ENCODE measurements around the gene LMBR1.

DNA sequence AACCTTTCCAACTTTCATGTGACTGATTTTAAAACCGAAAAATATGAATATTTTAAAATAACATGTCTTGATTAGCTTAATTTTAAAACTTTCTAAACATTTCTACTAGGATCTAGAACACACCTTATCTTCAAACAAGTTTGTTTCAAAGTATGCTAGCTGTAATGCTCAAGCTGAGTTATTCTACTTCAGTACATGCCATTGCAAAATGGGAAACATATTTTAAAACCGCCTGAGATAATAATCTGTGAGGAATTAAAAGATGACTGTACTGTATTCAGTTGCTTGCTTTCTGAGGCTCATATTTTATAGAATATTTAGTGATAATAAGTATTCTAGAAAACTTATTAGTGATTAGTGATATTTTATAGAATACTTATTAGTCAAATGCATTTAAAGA is 99.6 kb downstream of the LMBR1 start:
- TF ChIP-seq, protein P1, sequence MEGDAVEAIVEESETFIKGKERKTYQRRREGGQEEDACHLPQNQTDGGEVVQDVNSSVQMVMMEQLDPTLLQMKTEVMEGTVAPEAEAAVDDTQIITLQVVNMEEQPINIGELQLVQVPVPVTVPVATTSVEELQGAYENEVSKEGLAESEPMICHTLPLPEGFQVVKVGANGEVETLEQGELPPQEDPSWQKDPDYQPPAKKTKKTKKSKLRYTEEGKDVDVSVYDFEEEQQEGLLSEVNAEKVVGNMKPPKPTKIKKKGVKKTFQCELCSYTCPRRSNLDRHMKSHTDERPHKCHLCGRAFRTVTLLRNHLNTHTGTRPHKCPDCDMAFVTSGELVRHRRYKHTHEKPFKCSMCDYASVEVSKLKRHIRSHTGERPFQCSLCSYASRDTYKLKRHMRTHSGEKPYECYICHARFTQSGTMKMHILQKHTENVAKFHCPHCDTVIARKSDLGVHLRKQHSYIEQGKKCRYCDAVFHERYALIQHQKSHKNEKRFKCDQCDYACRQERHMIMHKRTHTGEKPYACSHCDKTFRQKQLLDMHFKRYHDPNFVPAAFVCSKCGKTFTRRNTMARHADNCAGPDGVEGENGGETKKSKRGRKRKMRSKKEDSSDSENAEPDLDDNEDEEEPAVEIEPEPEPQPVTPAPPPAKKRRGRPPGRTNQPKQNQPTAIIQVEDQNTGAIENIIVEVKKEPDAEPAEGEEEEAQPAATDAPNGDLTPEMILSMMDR (IDR thresholded peaks at IDR 0.05; ENCODE audit: insufficient read depth, low read length, poor library complexity, severe bottlenecking), result no peak
- no peak for TF ChIP-seq EZH2phosphoT487 (conservative IDR thresholded peaks at IDR 0.05; ENCODE audit: low read length)
